ENCODE data around the gene TMEM120B.

- TF ChIP-seq CTCF (IDR thresholded peaks at IDR 0.05) (peak in 1 of 6 experiments; percentile 9), POLR2A (IDR thresholded peaks at IDR 0.05) (peak; percentile 88 to 89)
Observed at GRCh38 chr12:121712461-121713256, at the start of gene TMEM120B.

All from Peyer's patch (tissue), 4 donors.